LNCaP clone FGC (cell line): Measurements from ENCODE around the gene PHACTR4.
A peak's percentile ranks its signal among the peaks of the same experiment; 100 is the strongest.
"Not testable (repeated sequence)": the region's sequence is repeated elsewhere in the genome, so short reads cannot be mapped to it uniquely, and the experiment has no call there.

ENCODE experiments used
- DNase-seq: peaks from one replicate; pipeline ENCODE4 v3.0.0-alpha.2; 2011; ENCODE audit warnings: low read depth
- H3K4me3 ChIP-seq: 2 replicates; pipeline ENCODE4 v1.5.1; 2011; ENCODE audit warnings: mild to moderate bottlenecking, low read depth, low read length, control low read depth
- CTCF ChIP-seq: IDR thresholded peaks from 2 replicates; pipeline ENCODE4 v1.5.1; 2012; ENCODE audit warnings: mild to moderate bottlenecking; ENCODE audit not compliant: control insufficient read depth, insufficient read depth; ENCODE audit errors: extremely low read depth

The PHACTR4 gene

GRCh38 chr1:28371010-28371377 is 1.5 kb downstream of the PHACTR4 start:
- peak overlapping the region; percentile 92 for H3K4me3 ChIP-seq
- DNase-seq, result no peak
- no peak for TF ChIP-seq CTCF

GRCh38 chr1:28373450-28373849 is 3.9 kb downstream of the PHACTR4 start:
- DNase-seq, result not testable (repeated sequence)

GRCh38 chr1:28374297-28374696 is 4.8 kb downstream of the PHACTR4 start:
- H3K4me3 ChIP-seq, result no peak overlapping the region
- no peak for TF ChIP-seq CTCF
- DNase-seq, result no peak

More at GRCh38 chr1:28373450-28373849, 3.9 kb downstream of the PHACTR4 start:
- H3K4me3 ChIP-seq, result not testable (repeated sequence)

GRCh38 chr1:28375598-28375997 is 6.1 kb downstream of the PHACTR4 start:
- DNase-seq, H3K4me3 ChIP-seq: not testable (repeated sequence)

GRCh38 chr1:28376195-28376594 is 6.7 kb downstream of the PHACTR4 start:
- DNase-seq, H3K4me3 ChIP-seq: not testable (repeated sequence)

GRCh38 chr1:28378906-28379305 is 9.4 kb downstream of the PHACTR4 start:
- H3K4me3 ChIP-seq, result no peak overlapping the region
- DNase-seq, result no peak
- no peak for TF ChIP-seq CTCF

GRCh38 chr1:28380394-28380793 is 10.9 kb downstream of the PHACTR4 start:
- no peak for DNase-seq
- H3K4me3 ChIP-seq, result no peak overlapping the region
- TF ChIP-seq CTCF, result no peak

GRCh38 chr1:28383785-28384184 is 14.2 kb downstream of the PHACTR4 start:
- H3K4me3 ChIP-seq, DNase-seq: not testable (repeated sequence)

- TF ChIP-seq CTCF, result no peak
- no peak for DNase-seq
- H3K4me3 ChIP-seq, result no peak overlapping the region
These were observed 22.6 kb downstream of the PHACTR4 start for GRCh38 chr1:28392027-28392652.
